Liver (tissue), 3 donors: ENCODE data around the gene KCNG3.

Experiments
- HNF4A ChIP-seq, 2 donors: conservative IDR thresholded peaks; 2 replicates each; pipeline ENCODE4 v1.6.1; 2016; ENCODE audit warnings: antibody characterized with exemption in 2 of 2, mild to moderate bottlenecking in 2 of 2
- SP1 ChIP-seq: IDR thresholded peaks from 2 replicates; pipeline ENCODE4 v1.6.1; 2018; ENCODE audit warnings: antibody characterized with exemption, mild to moderate bottlenecking
- TF ChIP-seq, protein P1 (sequence below): fragments of 150-350 bp; IDR thresholded peaks from 2 replicates; pipeline ENCODE4 v1.5.1; 2017; ENCODE audit warnings: improper control_type of control experiment, low read depth, low read length; ENCODE audit not compliant: missing input control
- donor health status: healthy.
- donor health status: healthy.

DNA sequence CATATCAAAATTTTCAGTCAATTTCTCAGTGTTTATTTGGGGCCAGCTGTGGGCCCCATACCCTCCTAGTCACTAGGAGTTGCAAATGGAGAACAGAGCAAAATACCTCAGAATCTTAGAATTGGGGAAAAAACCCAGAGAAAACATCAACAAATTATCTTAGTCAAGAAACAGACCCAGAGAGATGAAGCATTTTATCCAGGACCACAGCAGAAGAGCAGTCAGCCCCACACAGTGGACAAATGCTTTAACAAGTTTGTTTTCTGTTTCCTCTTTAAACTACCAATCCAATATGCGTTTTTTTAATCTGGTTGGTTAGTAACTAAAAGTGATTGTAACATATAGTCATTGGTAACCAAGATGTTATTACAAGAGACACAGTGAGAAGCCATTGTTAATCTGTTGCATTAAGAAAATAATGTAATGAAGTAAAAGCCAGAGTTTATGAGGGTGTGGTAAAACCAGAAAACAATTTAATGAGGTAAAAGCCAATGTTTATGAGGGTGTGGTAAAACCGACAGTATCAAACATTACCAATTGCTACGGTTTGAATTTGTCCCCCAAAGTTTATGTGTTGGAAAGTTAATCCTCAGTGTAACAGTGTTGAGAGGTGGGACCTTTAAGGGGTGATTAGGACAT, 72.1 kb downstream of the KCNG3 start:
- no peak for TF ChIP-seq SP1
- TF ChIP-seq, protein P1, sequence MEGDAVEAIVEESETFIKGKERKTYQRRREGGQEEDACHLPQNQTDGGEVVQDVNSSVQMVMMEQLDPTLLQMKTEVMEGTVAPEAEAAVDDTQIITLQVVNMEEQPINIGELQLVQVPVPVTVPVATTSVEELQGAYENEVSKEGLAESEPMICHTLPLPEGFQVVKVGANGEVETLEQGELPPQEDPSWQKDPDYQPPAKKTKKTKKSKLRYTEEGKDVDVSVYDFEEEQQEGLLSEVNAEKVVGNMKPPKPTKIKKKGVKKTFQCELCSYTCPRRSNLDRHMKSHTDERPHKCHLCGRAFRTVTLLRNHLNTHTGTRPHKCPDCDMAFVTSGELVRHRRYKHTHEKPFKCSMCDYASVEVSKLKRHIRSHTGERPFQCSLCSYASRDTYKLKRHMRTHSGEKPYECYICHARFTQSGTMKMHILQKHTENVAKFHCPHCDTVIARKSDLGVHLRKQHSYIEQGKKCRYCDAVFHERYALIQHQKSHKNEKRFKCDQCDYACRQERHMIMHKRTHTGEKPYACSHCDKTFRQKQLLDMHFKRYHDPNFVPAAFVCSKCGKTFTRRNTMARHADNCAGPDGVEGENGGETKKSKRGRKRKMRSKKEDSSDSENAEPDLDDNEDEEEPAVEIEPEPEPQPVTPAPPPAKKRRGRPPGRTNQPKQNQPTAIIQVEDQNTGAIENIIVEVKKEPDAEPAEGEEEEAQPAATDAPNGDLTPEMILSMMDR = no peak
- TF ChIP-seq HNF4A (conservative IDR thresholded peaks at IDR 0.05) = no peak
